LNCaP clone FGC (cell line): Measurements from ENCODE around the gene EPM2A.

Experiments
- DNase-seq: peaks from one replicate; pipeline ENCODE4 v3.0.0-alpha.2; 2011; ENCODE audit warnings: low read depth
- H3K4me3 ChIP-seq: 2 replicates; pipeline ENCODE4 v1.5.1; 2011; ENCODE audit warnings: mild to moderate bottlenecking, low read depth, low read length, control low read depth
- CTCF ChIP-seq: IDR thresholded peaks from 2 replicates; pipeline ENCODE4 v1.5.1; 2012; ENCODE audit warnings: mild to moderate bottlenecking; ENCODE audit not compliant: control insufficient read depth, insufficient read depth; ENCODE audit errors: extremely low read depth

EPM2A gene

GRCh38 chr6:145731447-145731846 lies 3.9 kb downstream of the EPM2A start:
- no peak for DNase-seq
- no peak for TF ChIP-seq CTCF
- no peak overlapping the region for H3K4me3 ChIP-seq

- TF ChIP-seq CTCF, result no peak
- no peak overlapping the region for H3K4me3 ChIP-seq
- no peak for DNase-seq
Measured at GRCh38 chr6:145729887-145730286, 5.4 kb downstream of the EPM2A start.

GRCh38 chr6:145728444-145729385 lies 6.6 kb downstream of the EPM2A start:
- no peak for TF ChIP-seq CTCF
- no peak overlapping the region for H3K4me3 ChIP-seq
- DNase-seq, result no peak

- DNase-seq, result no peak
- H3K4me3 ChIP-seq, result no peak overlapping the region
- TF ChIP-seq CTCF, result no peak
Measured at GRCh38 chr6:145727817-145728388, 7.4 kb downstream of the EPM2A start.

GRCh38 chr6:145725570-145725969 lies 9.8 kb downstream of the EPM2A start:
- no peak for DNase-seq
- TF ChIP-seq CTCF, result no peak
- H3K4me3 ChIP-seq, result no peak overlapping the region

- no peak overlapping the region for H3K4me3 ChIP-seq
- TF ChIP-seq CTCF, result no peak
- no peak for DNase-seq
Measured at GRCh38 chr6:145723646-145724045, 11.7 kb downstream of the EPM2A start.
